ENCODE data around the gene PRDX1. TPM values are rescaled to one million over a fixed set of nuclear protein-coding genes. Genes with fewer than 3 reads are reported as not detected.

Gene PRDX1
- total and polyA plus RNA-seq, 2 experiments from 2014 or later, result 474 to 775 TPM

DNA sequence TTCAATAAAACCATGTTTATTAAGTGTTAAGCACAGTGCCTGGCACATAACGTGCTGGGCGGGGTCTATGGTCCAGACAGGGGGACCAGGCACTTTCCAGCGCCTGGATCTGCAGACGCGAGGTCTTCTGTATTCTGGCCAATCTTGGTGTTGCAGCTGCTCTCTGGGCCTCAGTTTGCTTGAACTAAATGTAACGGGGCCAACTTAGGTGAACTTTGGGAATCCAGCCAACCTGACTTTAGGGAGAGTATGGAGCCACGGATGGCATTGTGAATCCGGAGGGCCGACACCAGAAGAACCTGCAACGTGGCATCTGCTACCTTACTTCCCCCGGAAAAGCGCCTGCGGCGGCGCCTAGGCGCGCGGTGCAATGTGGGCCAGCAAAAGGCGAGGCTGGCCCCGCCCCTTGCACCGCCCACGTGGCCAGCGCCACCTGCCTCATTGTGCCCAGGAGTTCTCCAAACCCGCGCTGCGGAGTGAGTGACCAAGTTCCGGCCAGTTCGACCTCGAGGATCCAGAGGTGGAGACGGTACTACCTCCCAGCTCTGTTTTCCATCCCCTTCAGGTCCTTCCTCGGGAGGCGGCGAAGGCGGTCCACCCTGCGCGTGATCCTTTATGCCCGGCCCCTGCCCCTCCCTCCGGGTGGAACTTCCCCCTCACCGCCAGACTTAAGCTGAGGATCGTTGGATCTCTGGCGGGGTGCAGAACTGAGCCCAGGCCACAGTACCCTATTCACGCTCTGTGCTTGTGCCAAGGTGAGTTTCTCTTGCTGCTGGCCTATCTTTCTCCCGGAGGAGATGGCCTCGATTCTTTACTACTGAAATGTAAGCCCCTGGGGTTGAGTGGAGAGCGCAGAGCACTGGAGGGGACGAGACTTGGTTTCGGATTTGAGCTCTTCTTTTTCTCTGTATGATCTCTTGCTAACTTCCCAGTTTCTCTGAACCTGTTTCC is 29.0 kb upstream of the PRDX1 start, which contains the start of gene AKR1A1:
Gene AKR1A1, plus strand, starts transcription at position 426 of the 951 bp plus-strand sequence. CDS start 10,969 bp downstream, outside the sequence.
- peak; percentile 94 for DNase-seq
- Histone ChIP-seq H4K20me1 (ENCODE audit: insufficient read depth) (no peaks in the 10 kb centered on the region), H2AFZ (peak within 1 kb of the TSS; percentile 94), H3K4me1 (ENCODE audit: insufficient read depth) (no peaks in the 10 kb centered on the region), H3K79me2 (ENCODE audit: insufficient read depth) (peaks cover 42% of the 10 kb centered on the region), H3K9me2 (ENCODE audit: insufficient read depth) (no peaks in the 10 kb centered on the region), H3K4me2 (ENCODE audit: unreplicated experiment) (peak within 1 kb of the TSS; percentile 75), H3F3A (ENCODE audit: insufficient read depth) (no peaks in the 10 kb centered on the region), H3K9ac (peak within 1 kb of the TSS; percentile 86), H3K9me3 (ENCODE audit: low read depth) (no peaks in the 10 kb centered on the region), H3K27ac (peak within 1 kb of the TSS; percentile 91), H3K4me3 (peak within 1 kb of the TSS; percentile 99), H3K27me3 (replicated peaks; ENCODE audit: insufficient read depth) (no peaks in the 10 kb centered on the region), H3K36me3 (ENCODE audit: low read depth) (0 out of 2 replicates have a peak, but pooled peaks cover 3% of the 10 kb centered on the region)
- TF ChIP-seq EZH2phosphoT487 (IDR thresholded peaks at IDR 0.05; ENCODE audit: insufficient read depth, low read depth), result no peak
- TF ChIP-seq EZH2 (IDR thresholded peaks at IDR 0.05; ENCODE audit: insufficient read depth, poor library complexity, severe bottlenecking), result no peak
- WGBS, 2 experiments (ENCODE audit: low coverage in 1 of 2, low lambda C conversion rate in 2 of 2, missing lambda C conversion rate in 2 of 2), result 1 to 2% methylated on average over 43 to 47 of the region's 47 CpGs
- in situ Hi-C loops (cut with MboI), result no loop called here

DNA sequence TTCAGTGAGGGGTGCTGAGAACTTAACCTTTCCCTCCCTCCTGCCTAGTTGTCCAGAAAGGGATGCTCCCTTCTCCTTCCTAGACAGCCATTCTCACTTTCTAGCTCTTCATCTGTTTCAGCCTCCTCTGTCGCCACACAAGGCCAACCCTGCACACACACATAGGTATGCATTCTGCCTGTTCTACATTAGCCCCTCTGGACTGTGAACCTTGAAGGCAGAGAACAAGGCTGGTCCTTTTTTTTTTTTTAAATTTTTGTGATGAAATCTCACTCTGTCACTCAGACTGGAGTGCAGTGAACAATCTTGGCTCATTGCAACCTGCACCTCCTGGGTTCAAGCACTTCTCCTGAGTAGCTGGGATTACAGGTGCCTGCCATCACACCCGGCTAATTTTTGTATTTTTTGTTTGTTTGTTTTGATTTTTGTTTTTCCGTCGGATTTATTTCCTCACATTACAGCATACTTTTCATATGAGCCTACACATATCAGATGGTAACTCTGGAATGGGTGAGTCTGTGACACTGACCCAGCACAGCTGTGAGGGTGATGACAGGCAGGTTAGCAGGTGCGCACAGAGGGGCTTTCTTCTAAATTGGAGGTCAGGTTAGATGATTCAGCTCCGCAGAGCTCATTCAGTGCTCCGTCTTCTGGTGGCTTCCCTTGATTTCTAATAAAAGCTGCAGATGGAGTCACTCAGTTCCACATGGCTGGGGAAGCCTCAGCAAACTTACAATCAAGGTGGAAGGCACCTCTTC is 24.0 kb upstream of the PRDX1 start:
- WGBS, 2 experiments (ENCODE audit: low coverage in 1 of 2, low lambda C conversion rate in 2 of 2, missing lambda C conversion rate in 2 of 2), result 79 to 87% methylated on average over 7 of the region's 7 CpGs
- H3K36me3 ChIP-seq (ENCODE audit: low read depth), result no peaks in the 10 kb centered on the region
- peaks cover under 1% of the 10 kb centered on the region; the same call in 1 of the 2 replicates for H3K79me2 ChIP-seq (ENCODE audit: insufficient read depth)
- H4K20me1 ChIP-seq (ENCODE audit: insufficient read depth), result no peaks in the 10 kb centered on the region
- 0 out of 2 replicates have a peak overlapping the region, but pooled peaks have one; percentile 26 for H2AFZ ChIP-seq
- H3F3A ChIP-seq (ENCODE audit: insufficient read depth), result no peaks in the 10 kb centered on the region
- in situ Hi-C loops (cut with MboI), result no loop called here
- no peaks in the 10 kb centered on the region for H3K9me3 ChIP-seq (ENCODE audit: low read depth)
- no peaks in the 10 kb centered on the region for H3K27me3 ChIP-seq (replicated peaks; ENCODE audit: insufficient read depth)
- TF ChIP-seq EZH2phosphoT487 (IDR thresholded peaks at IDR 0.05; ENCODE audit: insufficient read depth, low read depth), result no peak
- no peak for TF ChIP-seq EZH2 (IDR thresholded peaks at IDR 0.05; ENCODE audit: insufficient read depth, poor library complexity, severe bottlenecking)
- no peak overlapping the region for H3K27ac ChIP-seq
- no peak overlapping the region for H3K4me2 ChIP-seq (ENCODE audit: unreplicated experiment)
- no peak overlapping the region for H3K4me3 ChIP-seq
- H3K9me2 ChIP-seq (ENCODE audit: insufficient read depth), result no peaks in the 10 kb centered on the region
- no peak for DNase-seq
- no peaks in the 10 kb centered on the region for H3K4me1 ChIP-seq (ENCODE audit: insufficient read depth)
- H3K9ac ChIP-seq, result no peak overlapping the region

DNA sequence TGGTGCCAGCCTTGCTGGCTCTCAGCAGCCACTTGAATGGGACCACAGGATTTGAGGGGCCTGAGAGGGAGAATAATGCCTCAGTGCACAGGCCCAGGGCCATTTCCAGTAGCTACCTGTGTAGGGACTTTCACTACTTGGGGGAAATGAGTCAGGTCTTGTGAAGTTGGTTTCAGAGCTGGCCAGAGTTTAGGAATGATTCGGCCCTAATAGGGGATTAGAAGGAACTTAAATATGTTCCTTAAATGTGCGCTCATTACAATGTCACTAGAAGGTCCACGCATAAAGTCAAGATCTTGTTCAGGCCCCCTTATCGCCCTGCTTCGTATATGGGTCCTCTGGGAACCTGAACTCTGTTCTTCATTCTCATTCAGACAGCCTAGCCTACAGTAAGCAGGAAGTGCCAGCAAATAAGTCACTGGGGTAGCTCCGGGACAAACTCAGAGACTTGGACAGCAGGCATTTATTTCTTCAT is 23.4 kb upstream of the PRDX1 start:
- Histone ChIP-seq H3K9me3 (ENCODE audit: low read depth) (no peaks in the 10 kb centered on the region), H2AFZ (0 out of 2 replicates have a peak overlapping the region, but pooled peaks have one; percentile 26), H3K4me2 (ENCODE audit: unreplicated experiment) (no peak overlapping the region), H3F3A (ENCODE audit: insufficient read depth) (no peaks in the 10 kb centered on the region), H3K9me2 (ENCODE audit: insufficient read depth) (no peaks in the 10 kb centered on the region), H3K4me1 (ENCODE audit: insufficient read depth) (no peaks in the 10 kb centered on the region), H3K9ac (no peak overlapping the region), H3K27me3 (replicated peaks; ENCODE audit: insufficient read depth) (no peaks in the 10 kb centered on the region), H3K79me2 (ENCODE audit: insufficient read depth) (no peaks in the 10 kb centered on the region), H4K20me1 (ENCODE audit: insufficient read depth) (no peaks in the 10 kb centered on the region), H3K36me3 (ENCODE audit: low read depth) (no peaks in the 10 kb centered on the region), H3K4me3 (no peak overlapping the region), H3K27ac (no peak overlapping the region)
- WGBS, 2 experiments (ENCODE audit: low coverage in 1 of 2, low lambda C conversion rate in 2 of 2, missing lambda C conversion rate in 2 of 2), result 77 to 78% methylated on average over 6 of the region's 6 CpGs
- in situ Hi-C loops (cut with MboI), result no loop called here
- TF ChIP-seq EZH2phosphoT487 (IDR thresholded peaks at IDR 0.05; ENCODE audit: insufficient read depth, low read depth), result no peak
- TF ChIP-seq EZH2 (IDR thresholded peaks at IDR 0.05; ENCODE audit: insufficient read depth, poor library complexity, severe bottlenecking), result no peak
- no peak for DNase-seq

DNA sequence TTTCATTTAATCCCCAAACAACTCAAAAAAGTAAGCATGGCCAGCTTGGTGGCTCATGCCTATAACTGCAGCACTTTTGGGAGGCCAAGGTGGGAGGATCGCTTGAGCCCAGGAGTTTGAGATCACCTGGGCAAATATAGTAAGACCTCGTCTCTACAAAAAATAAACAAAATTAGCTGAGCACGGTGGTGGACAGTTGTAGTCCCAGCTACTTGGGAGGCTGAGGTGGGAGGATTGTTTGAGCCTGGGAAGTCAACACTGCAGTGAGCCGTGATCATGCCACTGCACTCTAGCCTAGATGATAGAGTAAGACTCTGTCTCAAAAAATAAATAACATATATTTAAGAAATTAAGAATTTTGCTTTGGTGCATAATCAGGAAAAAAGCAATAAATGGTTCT is 22.8 kb upstream of the PRDX1 start:
- no peaks in the 10 kb centered on the region for H3K4me1 ChIP-seq (ENCODE audit: insufficient read depth)
- H3K4me3 ChIP-seq, result no peak overlapping the region
- H3K9me2 ChIP-seq (ENCODE audit: insufficient read depth), result no peaks in the 10 kb centered on the region
- no peak for TF ChIP-seq EZH2 (IDR thresholded peaks at IDR 0.05; ENCODE audit: insufficient read depth, poor library complexity, severe bottlenecking)
- no peaks in the 10 kb centered on the region for H4K20me1 ChIP-seq (ENCODE audit: insufficient read depth)
- no peaks in the 10 kb centered on the region for H3K9me3 ChIP-seq (ENCODE audit: low read depth)
- no peaks in the 10 kb centered on the region for H3K79me2 ChIP-seq (ENCODE audit: insufficient read depth)
- no peak for DNase-seq
- H3K36me3 ChIP-seq (ENCODE audit: low read depth), result no peaks in the 10 kb centered on the region
- H3K27ac ChIP-seq, result no peak overlapping the region
- no peak overlapping the region for H3K4me2 ChIP-seq (ENCODE audit: unreplicated experiment)
- H3K27me3 ChIP-seq (replicated peaks; ENCODE audit: insufficient read depth), result no peaks in the 10 kb centered on the region
- H3K9ac ChIP-seq, result no peak overlapping the region
- H2AFZ ChIP-seq, result no peak overlapping the region
- no peaks in the 10 kb centered on the region for H3F3A ChIP-seq (ENCODE audit: insufficient read depth)
- in situ Hi-C loops (cut with MboI), result no loop called here
- 82 to 86% methylated on average over 4 of the region's 4 CpGs for WGBS, 2 experiments (ENCODE audit: low coverage in 1 of 2, low lambda C conversion rate in 2 of 2, missing lambda C conversion rate in 2 of 2)

Measured in GM23248 (cell line).